ENCODE data around the gene BRMS1L.

Gene BRMS1L

DNA sequence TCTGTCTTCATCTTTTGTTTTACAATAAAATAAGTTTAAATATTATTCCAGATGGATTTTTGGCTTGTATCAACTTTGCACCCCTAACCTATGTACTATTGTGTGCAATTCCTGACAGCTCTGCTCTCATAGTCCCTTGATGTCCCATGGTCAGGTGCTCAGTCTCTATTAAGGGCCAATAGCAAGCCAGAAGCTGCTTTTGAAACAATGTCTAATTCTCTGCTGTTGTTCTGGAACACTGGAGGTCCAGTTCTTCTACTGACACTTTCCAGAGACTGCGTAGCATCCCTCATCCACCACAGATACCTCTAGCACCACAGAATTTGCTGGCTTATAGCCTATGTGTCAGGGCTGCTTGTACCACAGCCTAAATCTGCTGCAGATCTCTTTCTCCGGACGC lies 74.6 kb downstream of the BRMS1L start:
- Histone ChIP-seq H3K4me3 (ENCODE audit: severe bottlenecking) (no peak overlapping the region), H3K27me3 (ENCODE audit: insufficient read depth, poor library complexity, severe bottlenecking) (peaks cover 11% of the 10 kb centered on the region), H3K27ac (ENCODE audit: poor library complexity, severe bottlenecking) (no peak overlapping the region), H3K36me3 (ENCODE audit: low read depth) (no peaks in the 10 kb centered on the region), H3K4me1 (ENCODE audit: insufficient read depth, poor library complexity, severe bottlenecking) (no peaks in the 10 kb centered on the region), H3K9me3 (ENCODE audit: severe bottlenecking) (no peaks in the 10 kb centered on the region)
- TF ChIP-seq, protein P1, sequence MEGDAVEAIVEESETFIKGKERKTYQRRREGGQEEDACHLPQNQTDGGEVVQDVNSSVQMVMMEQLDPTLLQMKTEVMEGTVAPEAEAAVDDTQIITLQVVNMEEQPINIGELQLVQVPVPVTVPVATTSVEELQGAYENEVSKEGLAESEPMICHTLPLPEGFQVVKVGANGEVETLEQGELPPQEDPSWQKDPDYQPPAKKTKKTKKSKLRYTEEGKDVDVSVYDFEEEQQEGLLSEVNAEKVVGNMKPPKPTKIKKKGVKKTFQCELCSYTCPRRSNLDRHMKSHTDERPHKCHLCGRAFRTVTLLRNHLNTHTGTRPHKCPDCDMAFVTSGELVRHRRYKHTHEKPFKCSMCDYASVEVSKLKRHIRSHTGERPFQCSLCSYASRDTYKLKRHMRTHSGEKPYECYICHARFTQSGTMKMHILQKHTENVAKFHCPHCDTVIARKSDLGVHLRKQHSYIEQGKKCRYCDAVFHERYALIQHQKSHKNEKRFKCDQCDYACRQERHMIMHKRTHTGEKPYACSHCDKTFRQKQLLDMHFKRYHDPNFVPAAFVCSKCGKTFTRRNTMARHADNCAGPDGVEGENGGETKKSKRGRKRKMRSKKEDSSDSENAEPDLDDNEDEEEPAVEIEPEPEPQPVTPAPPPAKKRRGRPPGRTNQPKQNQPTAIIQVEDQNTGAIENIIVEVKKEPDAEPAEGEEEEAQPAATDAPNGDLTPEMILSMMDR (IDR thresholded peaks at IDR 0.05; ENCODE audit: poor library complexity, severe bottlenecking): no peak
- DNase-seq (ENCODE audit: low spot score): no peak
- ATAC-seq (ENCODE audit: low read depth): no peak

GRCh38 chr14:35909665-35910064 lies 83.5 kb downstream of the BRMS1L start:
- Histone ChIP-seq H3K4me3 (ENCODE audit: severe bottlenecking) (no peak overlapping the region), H3K27ac (ENCODE audit: poor library complexity, severe bottlenecking) (no peak overlapping the region), H3K36me3 (ENCODE audit: low read depth) (no peaks in the 10 kb centered on the region; the same call in 1 of the 2 replicates), H3K9me3 (ENCODE audit: severe bottlenecking) (no peaks in the 10 kb centered on the region), H3K27me3 (ENCODE audit: insufficient read depth, poor library complexity, severe bottlenecking) (no peaks in the 10 kb centered on the region), H3K4me1 (ENCODE audit: insufficient read depth, poor library complexity, severe bottlenecking) (no peaks in the 10 kb centered on the region)
- DNase-seq (ENCODE audit: low spot score): no peak
- ATAC-seq (ENCODE audit: low read depth): no peak
- TF ChIP-seq, protein P1 (IDR thresholded peaks at IDR 0.05; ENCODE audit: poor library complexity, severe bottlenecking): no peak

DNA sequence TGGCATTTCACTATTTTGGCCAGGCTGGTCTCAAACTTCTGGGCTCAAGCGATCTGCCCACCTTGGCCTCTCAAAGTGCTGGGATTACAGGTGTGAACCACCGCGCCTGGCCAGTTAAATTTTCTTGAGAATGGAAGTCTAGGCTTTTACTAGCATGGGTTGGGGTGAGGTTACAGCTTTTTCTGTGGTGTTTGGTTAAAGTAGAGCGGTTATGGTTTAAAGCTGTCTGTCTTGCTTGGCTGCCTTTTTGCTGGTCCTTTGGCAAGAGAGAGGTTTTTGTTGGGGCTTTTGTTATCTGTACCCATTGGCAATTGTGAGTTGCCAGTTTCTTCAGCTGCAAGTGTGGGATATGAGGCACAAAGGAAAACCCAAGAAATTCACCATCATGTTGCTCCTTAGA lies 84.1 kb downstream of the BRMS1L start:
- no peaks in the 10 kb centered on the region for H3K4me1 ChIP-seq (ENCODE audit: insufficient read depth, poor library complexity, severe bottlenecking)
- H3K4me3 ChIP-seq (ENCODE audit: severe bottlenecking): no peak overlapping the region
- H3K27me3 ChIP-seq (ENCODE audit: insufficient read depth, poor library complexity, severe bottlenecking): no peaks in the 10 kb centered on the region
- no peaks in the 10 kb centered on the region for H3K9me3 ChIP-seq (ENCODE audit: severe bottlenecking)
- DNase-seq (ENCODE audit: low spot score) (no peak), ATAC-seq (ENCODE audit: low read depth) (no peak)
- TF ChIP-seq, protein P1 (IDR thresholded peaks at IDR 0.05; ENCODE audit: poor library complexity, severe bottlenecking): no peak
- no peaks in the 10 kb centered on the region; the same call in 1 of the 2 replicates for H3K36me3 ChIP-seq (ENCODE audit: low read depth)
- no peak overlapping the region for H3K27ac ChIP-seq (ENCODE audit: poor library complexity, severe bottlenecking)

- Histone ChIP-seq H3K4me1 (ENCODE audit: insufficient read depth, poor library complexity, severe bottlenecking) (no peaks in the 10 kb centered on the region), H3K27me3 (ENCODE audit: insufficient read depth, poor library complexity, severe bottlenecking) (no peaks in the 10 kb centered on the region), H3K9me3 (ENCODE audit: severe bottlenecking) (no peaks in the 10 kb centered on the region), H3K27ac (ENCODE audit: poor library complexity, severe bottlenecking) (no peak overlapping the region), H3K4me3 (ENCODE audit: severe bottlenecking) (no peak overlapping the region), H3K36me3 (ENCODE audit: low read depth) (no peaks in the 10 kb centered on the region; the same call in 1 of the 2 replicates)
- ATAC-seq (ENCODE audit: low read depth): no peak
- no peak for DNase-seq (ENCODE audit: low spot score)
- TF ChIP-seq, protein P1 (IDR thresholded peaks at IDR 0.05; ENCODE audit: poor library complexity, severe bottlenecking): no peak
Measured at GRCh38 chr14:35911097-35911496, 85.0 kb downstream of the BRMS1L start.

DNA sequence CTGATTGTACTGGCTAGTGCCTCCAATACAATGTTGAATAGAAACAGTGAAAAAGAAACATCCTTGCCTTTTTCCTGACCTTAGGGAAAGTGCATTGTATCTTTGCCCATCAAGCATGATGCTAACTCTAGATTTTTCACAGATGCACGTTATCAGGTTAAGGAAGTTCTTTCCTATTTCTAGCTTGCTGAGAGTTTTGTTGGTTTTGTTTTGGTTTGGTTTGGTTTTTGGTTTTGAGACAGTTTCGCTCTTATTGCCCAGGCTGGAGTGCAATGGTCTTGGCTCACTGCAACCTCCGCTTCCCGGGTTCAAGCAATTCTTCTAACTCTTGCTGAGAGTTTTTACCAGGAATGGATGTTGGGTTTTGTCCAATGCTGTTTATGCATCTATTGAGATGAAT lies 89.0 kb downstream of the BRMS1L start:
- Histone ChIP-seq H3K36me3 (ENCODE audit: low read depth) (no peaks in the 10 kb centered on the region), H3K27me3 (ENCODE audit: insufficient read depth, poor library complexity, severe bottlenecking) (no peaks in the 10 kb centered on the region), H3K9me3 (ENCODE audit: severe bottlenecking) (no peaks in the 10 kb centered on the region), H3K4me1 (ENCODE audit: insufficient read depth, poor library complexity, severe bottlenecking) (no peaks in the 10 kb centered on the region), H3K4me3 (ENCODE audit: severe bottlenecking) (no peak overlapping the region), H3K27ac (ENCODE audit: poor library complexity, severe bottlenecking) (no peak overlapping the region)
- TF ChIP-seq, protein P1 (IDR thresholded peaks at IDR 0.05; ENCODE audit: poor library complexity, severe bottlenecking): no peak
- no peak for DNase-seq (ENCODE audit: low spot score)
- no peak for ATAC-seq (ENCODE audit: low read depth)
